OCI-LY7 (cell line): ENCODE data around the gene KIR3DL3.

Source experiments
- CTCF ChIP-seq: fragments of 200-600 bp; sonication (generic); conservative IDR thresholded peaks from 2 replicates; pipeline ENCODE4 v1.5.1; 2014; ENCODE audit warnings: mild to moderate bottlenecking, antibody characterized with exemption, low read length, moderate library complexity, mixed read lengths
- EZH2phosphoT487 ChIP-seq: fragments of 200-600 bp; sonication (generic); IDR thresholded peaks from 2 replicates; pipeline ENCODE4 v1.6.1; 2018; ENCODE audit warnings: low read depth, borderline replicate concordance, mild to moderate bottlenecking, mixed run types, antibody characterized with exemption, low read length, moderate library complexity, mixed read lengths

GRCh38 chr19:54724142-54724541 lies at the start of gene KIR3DL3:
- TF ChIP-seq CTCF (no peak), EZH2phosphoT487 (no peak)
